CD4-positive, alpha-beta memory T cell (primary cell): Measurements from ENCODE around the gene PKP3. TPM values are rescaled to one million over a fixed set of nuclear protein-coding genes. Genes with fewer than 3 reads are reported as not detected.
A peak's percentile ranks its signal among the peaks of the same experiment; 100 is the strongest.

ENCODE experiments used
- CTCF ChIA-PET: fragments of 350-600 bp; sonication (Branson Sonifier 250); formaldehyde crosslinking; loops from one replicate; lab custom pipeline; 2021; ENCODE audit warnings: inconsistent platforms; ENCODE audit not compliant: partially characterized antibody; lab: Charles Lee
- POLR2A ChIA-PET: fragments of 350-600 bp; sonication (Branson Sonifier 250); formaldehyde crosslinking; loops from one replicate; lab custom pipeline; 2021; ENCODE audit not compliant: partially characterized antibody; lab: Charles Lee
- DNase-seq, 5 donors: peaks; one replicate each; pipeline versions ENCODE4 v3.0.0 to v3.0.0-alpha.2; 2020 to 2022; ENCODE audit warnings: mixed read lengths in 1 of 5
- H3K27ac ChIP-seq: one replicate; pipeline ENCODE4 v1.7.0; 2013; ENCODE audit warnings: low read depth, low read length
- H3K27me3 ChIP-seq: 2 replicates; pipeline ENCODE4 v1.7.0; 2013; ENCODE audit warnings: mild to moderate bottlenecking, low read length, moderate library complexity; ENCODE audit not compliant: insufficient read depth
- H3K36me3 ChIP-seq: 2 replicates; pipeline ENCODE4 v1.7.0; 2013; ENCODE audit warnings: mild to moderate bottlenecking, low read length, moderate library complexity; ENCODE audit not compliant: insufficient read depth
- H3K4me1 ChIP-seq: 2 replicates; pipeline ENCODE4 v1.7.0; 2013; ENCODE audit warnings: mild to moderate bottlenecking, low read length, moderate library complexity; ENCODE audit not compliant: insufficient read depth
- H3K4me3 ChIP-seq, 2 donors: one replicate each; pipeline ENCODE4 v1.7.0; 2013; ENCODE audit warnings: low read length in 2 of 2, mild to moderate bottlenecking in 1 of 2
- H3K9me3 ChIP-seq, 2 donors: one replicate each; pipeline ENCODE4 v1.7.0; 2013; ENCODE audit warnings: low read length in 2 of 2, control low read depth in 1 of 2; ENCODE audit not compliant: control insufficient read depth in 1 of 2
- H3K27ac Mint-ChIP-seq, 7 donors: one replicate each; pipeline ENCODE4 v1.8.0; 2020 to 2021; ENCODE audit warnings: mixed read lengths in 7 of 7, mild to moderate bottlenecking in 6 of 7, inconsistent platforms in 3 of 7, moderate library complexity in 3 of 7
- H3K27me3 Mint-ChIP-seq, 2 donors: one replicate each; pipeline ENCODE4 v1.8.0; 2020 to 2021; ENCODE audit warnings: mixed read lengths in 2 of 2
- H3K36me3 Mint-ChIP-seq, 2 donors: one replicate each; pipeline ENCODE4 v1.8.0; 2020 to 2021; ENCODE audit warnings: mixed read lengths in 2 of 2, inconsistent platforms in 1 of 2, mild to moderate bottlenecking in 1 of 2
- H3K4me1 Mint-ChIP-seq, 4 donors: one replicate each; pipeline ENCODE4 v1.8.0; 2020 to 2021; ENCODE audit warnings: mixed read lengths in 4 of 4, mild to moderate bottlenecking in 1 of 4
- H3K4me3 Mint-ChIP-seq, 8 donors: one replicate each; pipeline ENCODE4 v1.8.0; 2020 to 2021; ENCODE audit warnings: mixed read lengths in 8 of 8, mild to moderate bottlenecking in 7 of 8, moderate library complexity in 6 of 8, inconsistent platforms in 3 of 8
- H3K9me3 Mint-ChIP-seq, 8 donors: one replicate each; pipeline ENCODE4 v1.8.0; 2020 to 2021; ENCODE audit warnings: mixed read lengths in 8 of 8, mild to moderate bottlenecking in 5 of 8, inconsistent platforms in 3 of 8, moderate library complexity in 1 of 8
- intact Hi-C: fragments of 100-400 bp; cut with micrococcal nuclease; formaldehyde crosslinking; loops from one replicate; pipeline ENCODE4 v1.15.1; 2023
- polyA plus RNA-seq, 2 donors: library from polyadenylated mRNA; unstranded; fragments of 300-500 nt; fragmentation: Illumina TruSeq; gene quantifications; one replicate each; pipeline ENCODE4 v1.2.3, GENCODE V29; 2021
- total RNA-seq, 2 experiments: library from RNA; stranded (reverse); gene quantifications; one replicate each; pipeline ENCODE4 v1.2.3, GENCODE V29; 2021

The PKP3 gene
- total and polyA plus RNA-seq, 4 experiments from 2014 or later: 0.14 TPM; not detected in 3

DNA sequence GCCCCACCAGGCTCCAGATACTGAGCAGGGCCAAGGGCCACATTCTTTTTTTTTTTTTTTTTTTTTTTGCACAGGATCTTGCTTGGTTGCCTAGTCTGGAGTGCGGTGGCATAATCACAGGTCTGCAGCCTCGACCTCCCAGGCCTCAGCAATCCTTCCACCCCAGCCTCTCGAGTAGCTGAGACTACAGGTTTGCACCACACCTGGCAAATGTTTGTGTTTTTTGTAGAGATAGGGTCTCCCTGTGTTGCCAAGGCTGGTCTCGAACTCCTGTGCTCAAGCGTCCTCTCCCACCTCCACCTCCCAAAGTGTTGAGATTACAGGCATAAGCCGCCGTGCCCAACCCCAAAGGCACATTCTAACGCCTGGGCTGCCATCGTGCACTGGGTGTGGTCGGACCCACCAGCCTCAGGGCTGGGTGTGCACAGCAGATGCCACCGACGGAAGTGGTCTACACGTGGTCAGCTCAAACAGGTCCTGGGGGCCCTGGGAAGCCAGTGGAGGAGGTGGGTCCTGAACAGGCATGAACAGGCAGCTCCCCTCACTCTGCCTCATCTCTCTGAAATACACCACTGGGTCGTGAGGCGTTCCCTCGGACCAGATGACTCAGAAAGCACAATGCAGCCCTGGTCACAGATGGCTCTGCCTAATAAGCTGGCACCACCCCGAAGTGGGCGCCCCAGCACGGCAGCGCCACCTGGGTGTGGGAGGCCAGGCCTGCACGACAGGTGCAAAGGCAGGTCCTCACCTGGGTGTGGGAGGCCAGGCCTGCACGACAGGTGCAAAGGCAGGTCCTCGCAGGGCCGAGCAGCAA is 29.9 kb upstream of the PKP3 start:
- H3K4me3 ChIP-seq: no peak overlapping the region
- no peaks in the 10 kb centered on the region for H3K36me3 ChIP-seq
- peaks cover 22% of the 10 kb centered on the region for H3K27me3 ChIP-seq
- peaks cover 0 to 7% (median 2%) of the 10 kb centered on the region in 8 donors for H3K9me3 Mint-ChIP-seq
- H3K4me3 Mint-ChIP-seq: peak overlapping the region in 2 of 8 donors; percentile 12 to 51
- H3K27ac Mint-ChIP-seq: peak overlapping the region in 2 of 7 donors; percentile 7 to 63
- H3K27me3 Mint-ChIP-seq: peaks cover 18 to 20% of the 10 kb centered on the region in 2 donors
- intact Hi-C loops: no loop called here
- CTCF ChIA-PET: interaction anchor here (0.6 to 5.4 kb wide), 24 partner anchors 9 to 157 kb away, joined by 3 to 67 read pairs (median 4); partner anchors contain the start of genes BET1L, IFITM2, PTDSS2 and RIC8A
- peak; percentile 61 to 76 (median 72) for DNase-seq
- peaks cover 7 to 22% (median 19%) of the 10 kb centered on the region in 4 donors for H3K4me1 Mint-ChIP-seq
- no peak overlapping the region for H3K27ac ChIP-seq
- H3K4me1 ChIP-seq: peaks cover 17% of the 10 kb centered on the region
- H3K9me3 ChIP-seq: peaks cover 0 to 7% of the 10 kb centered on the region in 2 donors
- H3K36me3 Mint-ChIP-seq: peaks cover 0 to 5% of the 10 kb centered on the region in 2 donors
- POLR2A ChIA-PET: interaction anchor here (0.7 to 4.8 kb wide), 11 partner anchors 43 to 157 kb away, joined by 3 to 25 read pairs (median 5); partner anchors contain the start of genes BET1L, PGGHG and RIC8A

DNA sequence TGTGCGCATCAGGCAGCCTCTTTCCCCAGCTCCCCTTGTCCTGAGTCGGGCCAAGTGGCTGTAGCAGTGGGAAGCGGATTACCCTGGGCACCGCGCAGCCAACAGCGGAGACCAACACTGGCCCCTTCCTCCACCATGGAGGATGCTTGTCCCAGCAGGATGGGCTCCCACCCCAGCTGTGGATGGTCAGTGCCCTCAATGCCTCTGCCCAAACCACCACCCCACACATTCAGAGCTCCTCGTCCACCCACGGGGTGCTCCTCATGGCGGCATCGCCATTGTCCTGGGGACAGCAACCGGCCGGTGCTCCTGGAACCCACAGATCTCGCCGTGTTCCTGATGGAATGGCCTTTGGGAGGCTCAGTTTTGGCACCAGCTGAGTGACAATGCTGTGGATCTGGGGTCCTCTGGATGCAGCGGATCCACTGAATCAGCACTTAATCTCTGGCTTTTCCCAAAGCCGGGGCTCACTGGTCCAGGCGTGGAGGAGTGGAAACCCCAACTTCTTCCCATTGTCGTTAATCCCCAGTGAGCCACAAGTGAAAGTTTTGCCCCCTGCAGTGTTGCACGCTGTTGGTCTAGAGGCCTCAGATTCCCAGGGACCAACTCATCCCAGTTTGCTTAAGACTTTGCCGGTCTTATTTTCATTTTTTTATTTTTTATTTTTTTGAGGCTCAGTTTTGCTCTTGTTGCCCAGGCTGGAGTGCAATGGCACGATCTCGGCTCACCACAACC is 28.9 kb upstream of the PKP3 start:
- peaks cover 0 to 7% of the 10 kb centered on the region in 2 donors for H3K9me3 ChIP-seq
- DNase-seq: no peak
- Mint-ChIP-seq H3K4me1 (peaks cover 7 to 20% (median 15%) of the 10 kb centered on the region in 4 donors), H3K4me3 (no peak overlapping the region), H3K9me3 (peaks cover 0 to 6% (median 2%) of the 10 kb centered on the region in 8 donors), H3K27ac (no peak overlapping the region), H3K27me3 (peaks cover 18 to 20% of the 10 kb centered on the region in 2 donors), H3K36me3 (peaks cover 0 to 5% of the 10 kb centered on the region in 2 donors)
- H3K27ac ChIP-seq: no peak overlapping the region
- CTCF ChIA-PET: interaction anchor here (0.8 to 5.4 kb wide), 16 partner anchors 10 to 158 kb away, joined by 3 to 67 read pairs (median 6); partner anchors contain the start of genes BET1L, IFITM2, PTDSS2 and RIC8A
- POLR2A ChIA-PET: interaction anchor here (1.0 to 4.8 kb wide), 10 partner anchors 42 to 158 kb away, joined by 3 to 25 read pairs (median 5); partner anchors contain the start of genes BET1L, PGGHG and RIC8A
- H3K4me3 ChIP-seq: no peak overlapping the region
- intact Hi-C loops: no loop called here
- no peaks in the 10 kb centered on the region for H3K36me3 ChIP-seq
- peaks cover 18% of the 10 kb centered on the region for H3K4me1 ChIP-seq
- peaks cover 22% of the 10 kb centered on the region for H3K27me3 ChIP-seq

DNA sequence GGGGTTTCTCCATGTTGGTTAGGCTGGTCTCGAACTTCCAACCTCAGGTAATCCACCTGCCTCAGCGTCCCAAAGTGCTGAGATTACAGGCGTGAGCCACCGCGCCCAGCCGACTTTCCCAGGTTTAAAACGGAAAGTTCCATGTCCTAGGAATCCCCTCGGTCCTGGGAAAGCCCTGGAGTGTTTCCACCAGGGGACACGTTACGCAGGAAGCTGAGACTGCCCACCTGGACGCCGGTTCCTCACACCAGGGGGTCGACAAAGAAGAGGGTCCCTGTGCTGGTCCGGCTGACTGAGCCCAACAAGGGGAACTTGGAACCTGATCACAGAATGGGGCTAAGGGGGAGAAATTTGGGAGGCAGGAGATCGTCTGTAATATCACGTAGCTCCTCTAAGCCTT is 28.2 kb upstream of the PKP3 start:
- CTCF ChIA-PET: interaction anchor here (1.2 to 5.4 kb wide), 4 partner anchors 11 to 57 kb away, joined by 3 to 34 read pairs (median 6); no protein-coding TSS in a partner anchor
- DNase-seq: no peak
- intact Hi-C loops: no loop called here
- no peak overlapping the region for H3K4me3 Mint-ChIP-seq
- H3K4me1 Mint-ChIP-seq: peaks cover 7 to 25% (median 15%) of the 10 kb centered on the region in 4 donors
- peaks cover 22% of the 10 kb centered on the region for H3K27me3 ChIP-seq
- peaks cover 21% of the 10 kb centered on the region for H3K4me1 ChIP-seq
- no peak overlapping the region for H3K27ac ChIP-seq
- POLR2A ChIA-PET: interaction anchor here (1.9 kb wide), 1 partner anchor 41 kb away, joined by 5 read pairs; no protein-coding TSS in a partner anchor
- H3K27ac Mint-ChIP-seq: no peak overlapping the region
- peaks cover 18 to 24% of the 10 kb centered on the region in 2 donors for H3K27me3 Mint-ChIP-seq
- H3K9me3 ChIP-seq: peaks cover 0 to 4% of the 10 kb centered on the region in 2 donors
- H3K36me3 Mint-ChIP-seq: peaks cover 0 to 5% of the 10 kb centered on the region in 2 donors
- peaks cover 0 to 6% (median 1%) of the 10 kb centered on the region in 8 donors for H3K9me3 Mint-ChIP-seq
- H3K36me3 ChIP-seq: no peaks in the 10 kb centered on the region
- no peak overlapping the region for H3K4me3 ChIP-seq

DNA sequence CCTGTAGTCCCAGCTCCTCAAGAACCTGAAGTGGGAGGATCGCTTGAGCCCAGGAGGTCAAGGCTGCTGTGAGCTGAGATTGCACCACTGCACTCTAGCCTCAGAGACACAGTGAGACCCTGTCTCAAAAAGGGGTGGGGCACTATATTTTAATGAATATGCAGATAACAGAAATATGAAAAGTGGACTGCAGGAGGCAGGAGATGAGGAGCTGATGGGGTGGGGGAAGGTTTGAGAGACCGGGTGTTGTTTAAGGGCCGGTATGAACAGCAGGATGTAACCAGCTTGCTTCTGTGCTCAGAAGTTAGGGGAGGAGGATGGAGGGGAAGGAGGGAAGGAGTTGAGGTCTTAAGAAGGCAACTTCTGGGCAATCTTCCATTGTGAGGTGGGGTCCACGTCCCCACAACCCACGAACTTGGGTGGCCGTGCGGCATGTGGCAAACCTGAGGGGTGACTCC is 26.0 kb upstream of the PKP3 start:
- peak overlapping the region; percentile 47 to 82 (median 72) for H3K4me3 Mint-ChIP-seq
- peaks cover 21% of the 10 kb centered on the region for H3K4me1 ChIP-seq
- no peak overlapping the region for H3K4me3 ChIP-seq
- peak overlapping the region in 3 of 7 donors; percentile 42 to 75 (median 61) for H3K27ac Mint-ChIP-seq
- H3K9me3 ChIP-seq: no peaks in the 10 kb centered on the region
- CTCF ChIA-PET: interaction anchor here (1.1 to 1.2 kb wide), 4 partner anchors 12 to 117 kb away, joined by 3 to 5 read pairs (median 3); no protein-coding TSS in a partner anchor
- DNase-seq: no peak
- peaks cover 22% of the 10 kb centered on the region for H3K27me3 ChIP-seq
- H3K27ac ChIP-seq: no peak overlapping the region
- intact Hi-C loops: no loop called here
- peaks cover 0 to 3% (median 0%) of the 10 kb centered on the region in 8 donors for H3K9me3 Mint-ChIP-seq
- peaks cover 0 to 5% of the 10 kb centered on the region in 2 donors for H3K36me3 Mint-ChIP-seq
- peaks cover 18 to 27% of the 10 kb centered on the region in 2 donors for H3K27me3 Mint-ChIP-seq
- peaks cover 7 to 25% (median 15%) of the 10 kb centered on the region in 4 donors for H3K4me1 Mint-ChIP-seq
- POLR2A ChIA-PET: interaction anchor here (1.2 to 1.4 kb wide), 2 partner anchors 37 to 46 kb away, joined by 3 to 4 read pairs; partner anchors contain the start of gene SIGIRR
- no peaks in the 10 kb centered on the region for H3K36me3 ChIP-seq

DNA sequence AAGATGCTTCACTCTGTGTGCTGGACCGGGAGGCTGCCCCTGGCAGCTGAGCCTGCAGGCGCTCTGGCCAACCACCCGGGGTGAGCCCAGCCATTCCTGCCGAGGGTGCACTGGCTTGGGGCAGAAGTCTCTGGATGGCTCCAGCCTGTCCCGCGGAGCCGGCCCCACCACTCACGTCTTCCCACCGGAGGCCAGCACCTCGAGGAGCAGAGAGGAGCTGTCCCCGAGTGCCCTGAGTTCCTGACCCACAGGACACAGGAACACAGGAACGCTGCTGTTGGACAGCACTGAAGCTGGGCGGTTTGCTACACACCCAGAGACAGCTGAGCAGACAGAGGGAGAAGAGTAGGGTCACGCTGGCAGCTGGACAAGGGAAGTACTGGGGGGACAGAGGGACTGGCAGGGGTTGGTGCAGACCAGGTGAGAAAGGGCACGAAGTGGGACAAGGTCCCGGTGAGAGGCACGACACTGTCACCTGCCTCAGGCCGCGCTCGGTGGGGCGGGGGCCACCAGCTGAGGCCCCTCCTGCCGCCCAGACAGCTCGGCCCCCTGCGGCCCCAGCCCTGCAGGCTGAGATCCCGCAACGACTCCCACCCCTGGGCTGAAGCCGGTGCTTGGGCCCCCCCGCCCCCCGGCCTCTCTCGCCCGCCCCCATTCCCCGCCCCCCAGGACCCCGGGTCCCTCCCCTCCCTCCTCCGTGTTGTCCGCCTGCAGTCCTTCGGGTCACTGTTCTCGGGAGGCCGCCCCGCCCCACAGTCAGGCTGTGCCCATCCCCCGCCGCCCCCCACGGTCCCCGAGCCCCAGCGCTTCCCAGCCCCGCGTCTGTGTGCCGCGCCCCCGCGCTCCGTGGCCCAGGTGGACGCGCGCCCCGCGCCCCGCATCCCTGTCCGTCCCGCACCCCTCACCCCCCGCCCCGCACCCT is 25.3 kb upstream of the PKP3 start:
- H3K27me3 Mint-ChIP-seq: peaks cover 18 to 27% of the 10 kb centered on the region in 2 donors
- peaks cover 0 to 5% of the 10 kb centered on the region in 2 donors for H3K36me3 Mint-ChIP-seq
- Histone ChIP-seq H3K27me3 (peaks cover 22% of the 10 kb centered on the region), H3K9me3 (no peaks in the 10 kb centered on the region), H3K27ac (no peak overlapping the region), H3K4me1 (peaks cover 21% of the 10 kb centered on the region), H3K36me3 (no peaks in the 10 kb centered on the region), H3K4me3 (no peak overlapping the region)
- peaks cover 7 to 25% (median 15%) of the 10 kb centered on the region in 4 donors for H3K4me1 Mint-ChIP-seq
- H3K9me3 Mint-ChIP-seq: peaks cover 0 to 3% (median 0%) of the 10 kb centered on the region in 8 donors
- peak in 1 of 5 donors; percentile 19 for DNase-seq
- H3K27ac Mint-ChIP-seq: peak overlapping the region in 5 of 7 donors; percentile 61 to 91 (median 75)
- CTCF ChIA-PET: interaction anchor here (1.1 to 1.2 kb wide), 4 partner anchors 13 to 118 kb away, joined by 3 to 5 read pairs (median 3); no protein-coding TSS in a partner anchor
- POLR2A ChIA-PET: interaction anchor here (0.6 to 1.4 kb wide), 4 partner anchors 9 to 138 kb away, joined by 3 to 4 read pairs (median 3); partner anchors contain the start of gene SIGIRR
- intact Hi-C loops: no loop called here
- peak overlapping the region; percentile 75 to 86 (median 81) for H3K4me3 Mint-ChIP-seq
